MV-4-11 (cell line): ENCODE measurements around the gene TLR7.

Source experiments
- DNase-seq: peaks from one replicate; lab custom pipeline; 2025; lab: John Stamatoyannopoulos, UW

The TLR7 gene

GRCh38 chrX:12930150-12930549, 63.3 kb downstream of the TLR7 start:
- DNase-seq: no peak

- DNase-seq: no peak
These were observed 65.4 kb downstream of the TLR7 start for GRCh38 chrX:12932244-12932643.

GRCh38 chrX:12934850-12935249, 68.0 kb downstream of the TLR7 start:
- DNase-seq: no peak

GRCh38 chrX:12936947-12937346, 70.1 kb downstream of the TLR7 start:
- no peak for DNase-seq
